Anterior cingulate cortex (tissue), 58 donors: Measurements from ENCODE around the gene NPY2R.

Source experiments
- DNase-seq, 58 donors: peaks; one replicate each; lab custom pipeline; 2025; lab: John Stamatoyannopoulos, UW

The NPY2R gene

DNA sequence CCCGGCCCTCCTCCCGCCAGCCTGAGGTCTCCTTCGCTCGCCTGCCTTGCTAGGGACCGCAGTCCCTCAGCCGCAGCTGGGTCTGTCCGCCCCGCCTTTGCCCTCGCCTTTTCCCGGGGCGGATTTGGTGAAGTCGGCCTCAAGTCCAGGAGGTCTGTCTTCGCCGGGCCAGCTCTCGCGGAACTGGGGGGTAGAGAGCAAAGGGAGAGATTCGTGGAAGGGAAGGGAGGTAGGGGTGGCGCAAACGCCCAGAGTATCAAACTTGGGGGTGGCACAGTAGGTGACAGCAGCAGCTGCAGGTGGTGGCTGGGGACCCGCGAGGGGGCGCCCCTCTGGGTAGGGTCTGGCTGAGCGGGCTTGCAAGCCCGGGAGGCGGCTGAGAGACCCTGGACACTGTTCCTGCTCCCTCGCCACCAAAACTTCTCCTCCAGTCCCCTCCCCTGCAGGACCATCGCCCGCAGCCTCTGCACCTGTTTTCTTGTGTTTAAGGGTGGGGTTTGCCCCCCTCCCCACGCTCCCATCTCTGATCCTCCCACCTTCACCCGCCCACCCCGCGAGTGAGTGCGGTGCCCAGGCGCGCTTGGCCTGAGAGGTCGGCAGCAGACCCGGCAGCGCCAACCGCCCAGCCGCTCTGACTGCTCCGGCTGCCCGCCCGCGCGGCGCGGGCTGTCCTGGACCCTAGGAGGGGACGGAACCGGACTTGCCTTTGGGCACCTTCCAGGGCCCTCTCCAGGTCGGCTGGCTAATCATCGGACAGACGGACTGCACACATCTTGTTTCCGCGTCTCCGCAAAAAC, at the start of gene NPY2R:
NPY2R (plus strand) TSS at position 379 of the 797 bp plus-strand sequence. CDS start 5,304 bp downstream, outside the sequence.
- DNase-seq: peak in 6 of 58 donors; percentile 1 to 49 (median 31)

- DNase-seq: peak in 5 of 58 donors; percentile 1 to 24 (median 5)
Observed at GRCh38 chr4:155161357-155161756, 47.1 kb upstream of the NPY2R start.

DNA sequence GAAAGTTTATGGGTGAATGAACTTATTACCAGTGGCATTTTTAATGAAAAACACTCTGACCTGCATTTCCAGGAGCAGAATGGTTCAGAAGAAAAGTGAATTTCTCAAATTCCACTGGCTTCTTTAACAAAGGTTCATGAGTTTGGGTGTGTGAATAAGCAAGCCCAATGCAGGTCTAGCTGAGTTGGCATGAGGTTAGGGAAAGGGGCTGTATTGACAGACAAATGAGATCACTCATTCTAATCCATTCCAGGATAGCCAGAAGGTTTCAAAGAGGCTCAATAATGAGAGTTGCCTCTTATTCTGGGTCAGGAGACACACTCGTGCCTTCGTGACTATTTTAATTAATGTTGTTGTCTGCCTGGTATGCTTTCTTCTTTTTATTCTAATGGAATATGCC, 43.7 kb upstream of the NPY2R start:
- no peak for DNase-seq

DNA sequence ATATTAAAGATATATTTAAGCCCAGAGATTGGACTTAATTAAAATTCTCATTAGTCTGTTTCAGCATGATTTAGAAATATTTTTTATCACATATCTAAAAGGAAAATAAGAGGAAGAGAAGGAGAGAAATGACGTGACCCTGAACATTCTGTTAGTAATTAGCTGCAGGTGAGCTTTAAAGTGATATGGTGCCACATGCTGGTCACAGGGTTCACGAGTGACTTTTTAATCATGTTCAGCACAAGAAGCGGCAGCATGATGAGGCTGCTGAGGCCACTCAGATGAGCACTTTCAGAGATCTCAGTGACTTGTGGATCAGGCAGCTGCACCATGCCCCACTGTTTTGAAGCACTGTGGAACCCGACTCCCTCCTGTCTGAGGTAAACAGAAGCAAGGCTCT, 37.9 kb upstream of the NPY2R start:
- DNase-seq: no peak

- DNase-seq: no peak
Observed at GRCh38 chr4:155173371-155173770, 35.1 kb upstream of the NPY2R start.

DNA sequence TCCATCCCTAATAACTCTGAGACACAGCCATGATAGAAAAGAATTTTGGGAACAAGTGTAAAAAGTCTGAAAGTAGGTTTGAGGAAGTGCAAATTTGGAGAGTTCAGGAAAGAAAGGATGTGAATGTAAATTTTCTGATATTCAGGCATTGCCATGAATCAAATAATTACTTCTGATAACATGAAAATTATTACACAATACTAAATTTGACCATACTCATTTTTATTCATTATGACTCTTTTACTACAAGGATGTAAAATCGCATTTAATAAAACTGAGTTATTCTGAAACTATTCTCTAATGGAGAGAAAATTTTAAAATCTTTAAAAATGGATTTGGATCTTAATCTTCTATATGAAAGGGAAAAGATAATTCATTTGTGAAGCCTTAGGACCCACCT, 33.8 kb upstream of the NPY2R start:
- no peak for DNase-seq

- no peak for DNase-seq
Observed at GRCh38 chr4:155179216-155179615, 29.2 kb upstream of the NPY2R start.

DNA sequence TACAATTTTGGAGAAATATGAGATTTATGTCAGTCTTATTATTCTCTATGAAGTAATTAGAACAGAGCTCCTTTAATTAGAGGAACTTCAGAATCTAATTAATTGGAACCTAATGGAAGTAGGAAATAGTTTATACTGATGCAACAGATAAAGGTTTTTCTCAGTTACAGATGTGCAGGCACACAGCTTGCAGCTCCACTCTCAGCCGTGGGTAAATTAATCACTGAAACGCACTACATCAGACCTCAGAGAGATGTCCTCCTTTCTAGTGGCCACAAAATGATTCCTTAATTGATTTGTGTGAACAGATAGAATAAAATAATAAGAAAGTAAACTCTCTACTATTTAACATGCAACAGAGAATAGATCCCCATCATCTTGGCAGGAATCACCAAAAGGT, 21.5 kb upstream of the NPY2R start:
- no peak for DNase-seq

GRCh38 chr4:155187989-155188388, 20.4 kb upstream of the NPY2R start:
- no peak for DNase-seq

GRCh38 chr4:155190099-155190498, 18.3 kb upstream of the NPY2R start:
- no peak for DNase-seq

GRCh38 chr4:155197757-155198156, 10.7 kb upstream of the NPY2R start:
- DNase-seq: no peak

- peak in 5 of 58 donors; percentile 2 to 51 (median 6) for DNase-seq
Observed at GRCh38 chr4:155207534-155208257, 740 bp upstream of the NPY2R start.

- DNase-seq: no peak
Observed at GRCh38 chr4:155220025-155220424, 11.6 kb downstream of the NPY2R start.

- no peak for DNase-seq
Observed at GRCh38 chr4:155227131-155227530, 18.7 kb downstream of the NPY2R start.

DNA sequence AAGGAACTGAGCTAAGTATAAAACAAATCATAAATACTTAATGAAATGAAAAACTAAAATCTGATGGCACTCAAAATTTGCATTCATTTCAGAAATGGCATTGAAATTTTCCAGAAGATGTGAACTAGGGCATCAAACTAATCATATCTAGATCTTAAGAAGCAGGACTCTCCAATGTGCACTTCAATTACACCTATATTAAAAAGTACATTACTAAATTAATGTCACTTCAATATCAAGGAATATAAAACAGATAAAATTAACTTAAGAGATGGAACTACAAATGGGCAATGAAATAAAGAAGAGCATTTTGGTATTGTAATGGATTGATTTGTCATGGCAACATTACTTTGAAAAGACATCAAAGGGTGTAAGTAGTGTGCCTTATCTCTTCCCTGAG, 20.3 kb downstream of the NPY2R start:
- DNase-seq: no peak

- DNase-seq: no peak
Observed at GRCh38 chr4:155232432-155232831, 24.0 kb downstream of the NPY2R start.

GRCh38 chr4:155234206-155234605, 25.8 kb downstream of the NPY2R start:
- DNase-seq: no peak

GRCh38 chr4:155237567-155237966, 29.1 kb downstream of the NPY2R start:
- no peak for DNase-seq

DNA sequence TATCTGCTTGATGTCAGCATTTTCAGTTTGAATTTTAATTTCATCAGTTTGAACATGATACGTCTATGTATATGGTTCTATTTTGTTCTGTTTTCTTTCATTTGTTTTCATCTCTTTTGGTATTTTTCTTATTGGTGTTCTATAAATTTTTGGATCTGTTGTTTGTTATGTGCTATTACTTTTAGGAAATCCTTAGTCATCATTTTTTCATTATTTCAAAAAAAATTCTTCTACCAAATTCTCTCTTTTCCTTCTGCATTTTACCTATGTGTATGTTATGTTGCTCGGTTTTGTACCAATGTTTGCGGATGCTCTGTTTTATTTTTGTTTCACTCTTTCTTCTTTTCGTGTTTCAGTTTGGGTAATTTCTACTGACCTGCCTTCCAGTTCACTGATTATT, 32.8 kb downstream of the NPY2R start:
- no peak for DNase-seq

DNA sequence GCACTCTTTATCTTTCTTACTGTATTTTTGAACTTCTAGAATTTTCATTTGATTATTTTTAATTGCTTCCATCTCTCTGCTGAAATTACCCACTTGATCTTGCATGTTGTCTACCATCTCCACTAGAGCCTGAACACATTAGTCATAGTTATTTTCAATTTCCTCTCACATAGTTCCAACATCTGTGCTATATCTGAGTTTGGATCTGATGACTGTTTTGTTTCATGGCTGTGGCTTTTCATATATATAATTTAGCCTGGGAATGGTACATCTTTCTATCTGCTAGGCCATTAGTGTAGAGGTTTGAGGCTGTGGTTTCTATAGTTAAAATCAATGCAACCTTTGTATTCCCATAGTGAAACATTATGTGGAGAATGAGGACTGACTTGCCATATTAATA, 33.2 kb downstream of the NPY2R start:
- no peak for DNase-seq

DNA sequence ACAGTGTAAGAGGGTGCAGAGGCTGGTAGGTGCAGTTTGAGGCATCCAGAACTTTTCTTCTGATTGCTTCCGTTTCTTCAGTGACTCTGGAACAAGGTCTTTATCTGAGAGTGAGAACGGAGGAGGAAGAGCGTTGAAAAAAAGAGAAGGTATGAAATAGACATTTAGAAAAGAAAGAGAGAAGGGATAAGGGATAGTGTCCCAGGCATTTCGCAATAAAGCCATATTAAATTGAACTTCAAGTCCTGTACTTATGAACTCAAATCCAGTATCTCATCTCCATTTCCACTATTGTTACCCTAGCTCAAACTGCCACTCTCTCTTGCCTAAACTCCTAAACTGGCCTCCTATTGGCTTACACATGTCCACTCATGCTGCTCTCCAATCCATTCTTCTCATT, 36.7 kb downstream of the NPY2R start:
- DNase-seq: no peak
